Pancreas (tissue), 10 donors: ENCODE measurements around the gene CAPS. TPM values are rescaled to one million over a fixed set of nuclear protein-coding genes. Genes with fewer than 3 reads are reported as not detected.

Source experiments
- ATAC-seq, 4 donors: fragments of 200-7000 bp; cut with Tn5 transposase; one replicate each; pipeline versions ENCODE4 v1.8.0 to v1.9.1; 2020; ENCODE audit warnings: mild to moderate bottlenecking in 4 of 4, moderate library complexity in 4 of 4
- DNase-seq, 6 donors: peaks; one replicate each; pipeline ENCODE4 v3.0.0-alpha.2; 2020
- FAIRE-seq: peaks from 2 replicates; lab custom pipeline; 2012; peaks lifted over from hg19 to GRCh38; lab: Jason Lieb, UNC
- H3K27ac ChIP-seq, 4 donors: fragments of 200-600 bp; sonication (generic); 1 replicate in 3 of 4; 2 replicates in 1 of 4; pipeline versions ENCODE4 v1.5.0 to v1.8.0; 2020
- H3K27me3 ChIP-seq, 4 donors: fragments of 200-600 bp; one replicate each; pipeline ENCODE4 v1.8.0; 2021
- H3K36me3 ChIP-seq, 3 donors: fragments of 200-600 bp; sonication (generic) in 1 of 3; one replicate each; pipeline versions ENCODE4 v1.5.0 to v1.8.0; 2020 to 2021
- H3K4me1 ChIP-seq, 3 donors: fragments of 200-600 bp; one replicate each; pipeline ENCODE4 v1.8.0; 2021
- H3K4me3 ChIP-seq, 4 donors: fragments of 200-600 bp; sonication (generic) in 2 of 4; one replicate each; pipeline versions ENCODE4 v1.5.0 to v1.8.0; 2020 to 2021
- H3K9me3 ChIP-seq, 4 donors: fragments of 200-600 bp; one replicate each; pipeline ENCODE4 v1.8.0; 2021
- WGBS, 2 donors: extraction: QIAGEN DNeasy Blood & Tissue Kit; methylation state at CpG; one replicate each; pipeline ENCODE4 v1.1.7; 2013; 5-methylcytosine and 5-hydroxymethylcytosine counted together
- intact Hi-C, 3 donors: fragments of 100-400 bp; cut with DNase I; formaldehyde crosslinking; loops; one replicate each; pipeline versions ENCODE4 v1.11.1 to v1.14.2; 2022
- polyA plus RNA-seq, 2 donors: library from polyadenylated mRNA; stranded (reverse); fragments of 200-250 nt; gene quantifications; one replicate each; pipeline ENCODE4 v1.2.3, GENCODE V29; 2013
- total RNA-seq, 6 donors: library from RNA; stranded (reverse); fragmentation: NEBNext Ultra II Directional in 4 of 6; extraction: Animal tissue kit (Norgen Biotek cat#: 25700) in 4 of 6; gene quantifications; one replicate each; pipeline versions ENCODE4 v1.2.1 to v1.2.4, GENCODE V29; 2021 to 2023
- TF ChIP-seq, protein P1 (sequence below), 4 donors: fragments of 200-600 bp; sonication (generic) in 3 of 4; IDR thresholded peaks; one replicate each; pipeline versions ENCODE4 v1.5.0 to v1.8.0; 2021; ENCODE audit warnings: antibody characterized with exemption in 4 of 4
- donor health status: healthy with polysubstance abuse.
- donor health status: DM: no; HTN: no; CAD: no; lungs with moderate emphysema.
- donor health status: DM: no; HTN: no; CAD: no.
- donor health status: control.
- donor health status: control.
- donor health status: Bipolar disorder and iron deficiency.
- donor health status: DM: yes; HTN: yes; CAD: no.
- donor health status: DM: no; HTN: no; CAD: no.
- donor health status: DM: no; HTN: no; CAD: no.
- donor health status: DM: yes; HTN: yes; CAD: no.

CAPS gene
- total and polyA plus RNA-seq, 8 donors: 10.5 to 77.2 (median 15.8) TPM

DNA sequence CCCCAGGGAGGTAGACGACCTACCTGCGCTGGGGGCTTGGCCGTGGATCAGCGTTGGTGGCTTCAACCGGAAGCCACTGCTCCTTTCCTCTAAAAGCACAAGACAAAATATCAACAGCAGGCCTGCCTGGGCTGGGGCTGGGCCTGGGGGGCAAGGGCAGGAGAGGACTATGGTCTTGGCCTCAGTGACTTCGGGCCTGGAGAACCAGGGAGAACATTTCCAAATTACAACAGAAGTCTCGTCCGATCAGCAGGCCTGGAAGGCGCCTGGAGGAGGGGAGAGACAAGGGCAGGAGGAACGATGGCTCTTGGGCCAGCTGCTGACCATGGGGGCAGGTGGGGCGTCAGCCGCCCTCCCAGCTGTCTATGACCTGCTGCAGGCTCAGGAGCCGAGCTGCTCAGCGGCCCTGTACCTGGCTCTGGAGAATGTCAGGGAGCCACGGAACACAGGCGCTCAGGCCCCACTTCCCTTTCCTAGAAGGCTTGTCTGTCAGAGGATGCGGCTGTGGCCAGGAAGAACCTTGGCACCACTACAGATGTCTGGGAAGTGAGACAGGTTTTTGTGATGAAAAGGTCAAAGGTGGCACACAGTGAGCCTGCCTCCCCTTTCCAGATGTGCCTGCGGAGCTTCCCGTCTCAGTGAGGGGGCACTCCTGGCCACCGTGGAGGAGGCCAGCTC lies 19.5 kb downstream of the CAPS start:
- intact Hi-C loops: no loop called here
- TF ChIP-seq, protein P1, sequence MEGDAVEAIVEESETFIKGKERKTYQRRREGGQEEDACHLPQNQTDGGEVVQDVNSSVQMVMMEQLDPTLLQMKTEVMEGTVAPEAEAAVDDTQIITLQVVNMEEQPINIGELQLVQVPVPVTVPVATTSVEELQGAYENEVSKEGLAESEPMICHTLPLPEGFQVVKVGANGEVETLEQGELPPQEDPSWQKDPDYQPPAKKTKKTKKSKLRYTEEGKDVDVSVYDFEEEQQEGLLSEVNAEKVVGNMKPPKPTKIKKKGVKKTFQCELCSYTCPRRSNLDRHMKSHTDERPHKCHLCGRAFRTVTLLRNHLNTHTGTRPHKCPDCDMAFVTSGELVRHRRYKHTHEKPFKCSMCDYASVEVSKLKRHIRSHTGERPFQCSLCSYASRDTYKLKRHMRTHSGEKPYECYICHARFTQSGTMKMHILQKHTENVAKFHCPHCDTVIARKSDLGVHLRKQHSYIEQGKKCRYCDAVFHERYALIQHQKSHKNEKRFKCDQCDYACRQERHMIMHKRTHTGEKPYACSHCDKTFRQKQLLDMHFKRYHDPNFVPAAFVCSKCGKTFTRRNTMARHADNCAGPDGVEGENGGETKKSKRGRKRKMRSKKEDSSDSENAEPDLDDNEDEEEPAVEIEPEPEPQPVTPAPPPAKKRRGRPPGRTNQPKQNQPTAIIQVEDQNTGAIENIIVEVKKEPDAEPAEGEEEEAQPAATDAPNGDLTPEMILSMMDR (IDR thresholded peaks at IDR 0.05): no peak
- Histone ChIP-seq H3K27me3 (no peaks in the 10 kb centered on the region), H3K27ac (no peak overlapping the region), H3K36me3 (peaks cover 3 to 37% (median 16%) of the 10 kb centered on the region in 3 donors), H3K4me3 (no peak overlapping the region), H3K4me1 (peaks cover 0 to 7% (median 6%) of the 10 kb centered on the region in 3 donors), H3K9me3 (no peaks in the 10 kb centered on the region)
- FAIRE-seq (no peak), ATAC-seq (no peak), DNase-seq (peak in 1 of 6 donors; percentile 51)
- WGBS, 2 donors: 89 to 93% methylated on average over 20 of the region's 20 CpGs

DNA sequence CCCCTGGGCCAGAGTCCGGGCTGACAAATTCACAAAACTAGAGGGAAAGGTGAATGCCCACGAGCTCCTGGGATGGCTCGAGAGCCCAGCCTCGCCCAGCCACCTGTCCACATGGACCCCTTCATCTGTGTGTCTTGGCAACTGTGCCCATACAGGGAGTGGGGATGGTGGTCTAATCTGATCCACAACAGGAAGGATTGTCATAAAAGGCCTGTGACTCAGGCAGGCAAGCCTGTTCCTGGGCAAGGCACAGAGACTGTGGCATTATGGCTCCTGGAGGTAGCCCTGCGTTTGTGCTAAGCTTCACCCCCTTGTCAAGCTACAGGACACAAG lies 20.0 kb downstream of the CAPS start:
- Histone ChIP-seq H3K27me3 (no peaks in the 10 kb centered on the region), H3K27ac (no peak overlapping the region), H3K36me3 (peaks cover 3 to 32% (median 16%) of the 10 kb centered on the region in 3 donors), H3K9me3 (no peaks in the 10 kb centered on the region), H3K4me1 (peaks cover 0 to 7% (median 6%) of the 10 kb centered on the region in 3 donors), H3K4me3 (no peak overlapping the region)
- DNase-seq (peak in 1 of 6 donors; percentile 48), ATAC-seq (no peak), FAIRE-seq (no peak)
- WGBS, 2 donors: 63 to 68% methylated on average over 5 of the region's 5 CpGs
- intact Hi-C loops: no loop called here
- TF ChIP-seq, protein P1 (IDR thresholded peaks at IDR 0.05): no peak

DNA sequence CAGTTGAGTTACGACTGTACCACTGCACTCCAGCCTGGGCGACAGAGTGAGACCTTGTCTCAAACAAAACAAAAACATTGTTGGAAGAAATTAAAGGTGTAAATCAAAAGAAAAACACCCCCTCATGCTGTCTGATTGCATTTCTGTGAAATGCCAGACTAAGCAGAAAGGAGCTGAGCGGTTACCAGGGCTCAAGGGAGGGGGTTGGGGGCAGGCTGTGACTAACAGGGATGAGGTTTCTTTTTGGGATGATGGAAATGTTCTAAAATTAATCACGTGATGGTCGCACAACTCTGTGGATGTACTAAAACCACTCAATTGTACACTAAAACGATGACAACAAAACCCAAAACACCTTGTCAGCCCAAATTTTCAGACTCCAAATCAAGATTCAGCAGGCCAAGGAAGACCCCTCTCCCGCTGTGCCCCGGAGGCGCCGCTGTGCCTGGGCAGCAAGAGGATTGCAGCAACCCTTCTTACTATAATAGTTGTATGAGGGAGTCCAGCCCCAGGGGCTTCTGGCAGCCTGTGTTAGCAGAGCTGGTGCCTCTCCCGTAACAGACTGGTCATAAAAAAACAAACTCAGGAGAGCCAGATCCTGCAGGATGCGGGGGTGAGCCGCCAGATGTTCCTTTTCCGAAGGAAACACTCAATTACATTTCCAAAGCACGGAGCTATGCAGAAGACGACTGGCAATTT lies 20.9 kb downstream of the CAPS start:
- TF ChIP-seq, protein P1 (IDR thresholded peaks at IDR 0.05): no peak
- Histone ChIP-seq H3K27me3 (no peaks in the 10 kb centered on the region), H3K27ac (peak overlapping the region in 2 of 4 donors; percentile 2 to 37), H3K9me3 (no peaks in the 10 kb centered on the region), H3K36me3 (peaks cover 3 to 24% (median 11%) of the 10 kb centered on the region in 3 donors), H3K4me1 (peaks cover 0 to 7% (median 6%) of the 10 kb centered on the region in 3 donors), H3K4me3 (no peak overlapping the region)
- DNase-seq (peak in 1 of 6 donors; percentile 31), ATAC-seq (peak in 3 of 4 donors; percentile 18 to 49 (median 23)), FAIRE-seq (no peak)
- intact Hi-C loops: no loop called here
- WGBS, 2 donors: 79 to 82% methylated on average over 16 of the region's 16 CpGs

DNA sequence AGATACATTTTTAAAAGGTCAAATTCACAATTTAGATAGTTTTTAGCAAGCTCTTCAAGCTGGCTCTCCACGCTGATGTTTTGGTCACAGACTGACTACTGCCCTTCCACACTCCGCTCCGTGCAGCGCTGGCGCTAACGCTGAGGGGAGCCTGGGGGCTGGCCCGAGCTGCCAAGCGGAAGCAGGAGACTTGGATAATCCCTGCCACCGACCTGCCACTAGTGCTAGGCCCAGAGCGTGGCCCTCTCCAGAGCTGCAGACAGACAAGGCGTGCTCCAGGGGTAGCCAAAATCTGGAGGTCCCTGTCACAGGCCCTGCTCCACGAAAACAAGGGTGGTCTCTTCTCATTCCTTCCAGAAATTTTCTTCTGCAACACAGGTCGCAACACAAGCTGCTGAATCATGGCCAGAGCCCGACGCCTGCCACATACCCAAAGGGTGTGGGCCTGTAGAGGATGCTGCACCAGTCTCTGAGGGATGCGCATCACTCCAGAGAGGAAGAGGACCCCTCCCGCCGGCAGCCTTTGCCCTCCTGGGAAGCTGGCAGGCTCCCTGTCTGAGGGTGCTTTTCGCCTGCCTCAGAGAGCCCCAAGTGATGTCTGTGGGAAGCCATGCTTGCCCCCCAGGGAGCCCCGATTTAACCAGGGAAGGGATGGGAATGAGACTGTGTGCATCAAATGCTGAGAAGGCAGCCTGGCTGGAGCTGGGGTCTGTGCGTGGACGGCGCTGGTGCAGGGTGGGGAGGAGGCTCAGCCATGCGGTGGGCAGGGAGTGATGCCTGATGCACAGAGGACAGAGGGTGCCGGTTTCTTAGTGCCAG lies 21.6 kb downstream of the CAPS start:
- intact Hi-C loops: no loop called here
- FAIRE-seq (no peak), DNase-seq (peak in 1 of 6 donors; percentile 66), ATAC-seq (peak in 2 of 4 donors; percentile 3 to 28)
- Histone ChIP-seq H3K4me3 (no peak overlapping the region), H3K9me3 (no peaks in the 10 kb centered on the region), H3K27ac (peak overlapping the region in 1 of 4 donors; percentile 2), H3K4me1 (peaks cover 0 to 7% (median 6%) of the 10 kb centered on the region in 3 donors), H3K27me3 (no peaks in the 10 kb centered on the region), H3K36me3 (peaks cover 3 to 24% (median 10%) of the 10 kb centered on the region in 3 donors)
- 86 to 87% methylated on average over 24 to 25 of the region's 25 CpGs for WGBS, 2 donors
- TF ChIP-seq, protein P1 (IDR thresholded peaks at IDR 0.05): no peak
